ENCODE data around the gene FGFRL1.

DNA sequence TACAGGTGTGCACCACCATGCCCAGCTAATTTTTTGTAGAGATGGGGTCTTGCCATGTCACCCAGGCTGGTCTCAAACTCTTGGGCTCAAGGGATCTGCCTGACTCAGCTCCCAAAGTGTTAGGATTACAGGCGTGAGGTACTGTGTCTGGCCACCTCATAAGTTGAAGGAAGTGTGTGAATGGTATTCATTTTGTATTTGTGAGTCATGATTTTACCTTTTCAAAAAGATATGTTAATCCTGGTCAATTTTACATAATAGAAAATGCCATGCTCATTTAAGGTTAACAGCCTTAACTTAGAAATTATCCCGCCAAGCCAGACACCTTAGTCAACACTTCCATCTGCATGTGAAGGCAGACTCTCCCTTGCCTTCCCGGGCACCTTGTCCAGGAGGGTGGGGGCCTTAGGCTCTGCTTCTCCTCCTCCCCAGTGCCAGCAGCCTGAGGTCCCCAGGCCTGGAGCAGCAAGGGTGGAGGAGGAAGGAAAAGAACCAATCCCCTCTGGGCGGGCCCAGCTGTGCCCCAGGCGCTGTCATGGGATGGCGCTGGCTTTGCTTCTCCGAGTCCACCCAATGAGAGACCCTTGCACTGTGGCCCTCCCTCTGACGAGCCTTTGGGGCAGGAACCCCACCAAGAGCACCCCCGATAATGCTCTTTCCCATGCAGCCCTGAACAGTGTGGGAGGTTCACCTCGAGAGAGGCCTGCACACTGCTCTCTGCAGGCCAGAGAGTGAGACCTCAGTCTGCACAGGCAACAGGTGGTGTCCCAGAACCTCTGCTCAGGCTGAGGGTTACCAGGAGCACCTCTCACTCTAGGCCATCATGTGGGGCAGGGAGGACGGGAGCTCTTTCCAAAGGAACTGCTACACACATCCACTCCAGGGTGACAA, 64.6 kb downstream of the FGFRL1 start:
- TF ChIP-seq, protein P1, sequence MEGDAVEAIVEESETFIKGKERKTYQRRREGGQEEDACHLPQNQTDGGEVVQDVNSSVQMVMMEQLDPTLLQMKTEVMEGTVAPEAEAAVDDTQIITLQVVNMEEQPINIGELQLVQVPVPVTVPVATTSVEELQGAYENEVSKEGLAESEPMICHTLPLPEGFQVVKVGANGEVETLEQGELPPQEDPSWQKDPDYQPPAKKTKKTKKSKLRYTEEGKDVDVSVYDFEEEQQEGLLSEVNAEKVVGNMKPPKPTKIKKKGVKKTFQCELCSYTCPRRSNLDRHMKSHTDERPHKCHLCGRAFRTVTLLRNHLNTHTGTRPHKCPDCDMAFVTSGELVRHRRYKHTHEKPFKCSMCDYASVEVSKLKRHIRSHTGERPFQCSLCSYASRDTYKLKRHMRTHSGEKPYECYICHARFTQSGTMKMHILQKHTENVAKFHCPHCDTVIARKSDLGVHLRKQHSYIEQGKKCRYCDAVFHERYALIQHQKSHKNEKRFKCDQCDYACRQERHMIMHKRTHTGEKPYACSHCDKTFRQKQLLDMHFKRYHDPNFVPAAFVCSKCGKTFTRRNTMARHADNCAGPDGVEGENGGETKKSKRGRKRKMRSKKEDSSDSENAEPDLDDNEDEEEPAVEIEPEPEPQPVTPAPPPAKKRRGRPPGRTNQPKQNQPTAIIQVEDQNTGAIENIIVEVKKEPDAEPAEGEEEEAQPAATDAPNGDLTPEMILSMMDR (IDR thresholded peaks at IDR 0.05) = no peak
- TF ChIP-seq POLR2A (IDR thresholded peaks at IDR 0.05; ENCODE audit: low read length) (no peak), RAD21 (conservative IDR thresholded peaks at IDR 0.05 in 1 of 2, IDR thresholded peaks at IDR 0.05 in 1 of 2) (no peak), EP300 (IDR thresholded peaks at IDR 0.05) (no peak), ZC3H11A (IDR thresholded peaks at IDR 0.05) (no peak), POLR2AphosphoS2 (conservative IDR thresholded peaks at IDR 0.05; ENCODE audit: low read length) (no peak), RCOR1 (IDR thresholded peaks at IDR 0.05; ENCODE audit: low read depth, low read length) (no peak), SREBF2 (IDR thresholded peaks at IDR 0.05) (no peak)
- TF ChIP-seq, protein P2, sequence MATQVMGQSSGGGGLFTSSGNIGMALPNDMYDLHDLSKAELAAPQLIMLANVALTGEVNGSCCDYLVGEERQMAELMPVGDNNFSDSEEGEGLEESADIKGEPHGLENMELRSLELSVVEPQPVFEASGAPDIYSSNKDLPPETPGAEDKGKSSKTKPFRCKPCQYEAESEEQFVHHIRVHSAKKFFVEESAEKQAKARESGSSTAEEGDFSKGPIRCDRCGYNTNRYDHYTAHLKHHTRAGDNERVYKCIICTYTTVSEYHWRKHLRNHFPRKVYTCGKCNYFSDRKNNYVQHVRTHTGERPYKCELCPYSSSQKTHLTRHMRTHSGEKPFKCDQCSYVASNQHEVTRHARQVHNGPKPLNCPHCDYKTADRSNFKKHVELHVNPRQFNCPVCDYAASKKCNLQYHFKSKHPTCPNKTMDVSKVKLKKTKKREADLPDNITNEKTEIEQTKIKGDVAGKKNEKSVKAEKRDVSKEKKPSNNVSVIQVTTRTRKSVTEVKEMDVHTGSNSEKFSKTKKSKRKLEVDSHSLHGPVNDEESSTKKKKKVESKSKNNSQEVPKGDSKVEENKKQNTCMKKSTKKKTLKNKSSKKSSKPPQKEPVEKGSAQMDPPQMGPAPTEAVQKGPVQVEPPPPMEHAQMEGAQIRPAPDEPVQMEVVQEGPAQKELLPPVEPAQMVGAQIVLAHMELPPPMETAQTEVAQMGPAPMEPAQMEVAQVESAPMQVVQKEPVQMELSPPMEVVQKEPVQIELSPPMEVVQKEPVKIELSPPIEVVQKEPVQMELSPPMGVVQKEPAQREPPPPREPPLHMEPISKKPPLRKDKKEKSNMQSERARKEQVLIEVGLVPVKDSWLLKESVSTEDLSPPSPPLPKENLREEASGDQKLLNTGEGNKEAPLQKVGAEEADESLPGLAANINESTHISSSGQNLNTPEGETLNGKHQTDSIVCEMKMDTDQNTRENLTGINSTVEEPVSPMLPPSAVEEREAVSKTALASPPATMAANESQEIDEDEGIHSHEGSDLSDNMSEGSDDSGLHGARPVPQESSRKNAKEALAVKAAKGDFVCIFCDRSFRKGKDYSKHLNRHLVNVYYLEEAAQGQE (IDR thresholded peaks at IDR 0.05) = no peak
